Measurements from ENCODE around the gene SUMO2. TPM values are rescaled to one million over a fixed set of nuclear protein-coding genes. Genes with fewer than 3 reads are reported as not detected.

The SUMO2 gene
- total RNA-seq, 1 donor: 92.6 TPM

- Histone ChIP-seq H4K20me1 (ENCODE audit: insufficient read depth, low read length) (no peaks in the 10 kb centered on the region), H3K27ac (ENCODE audit: low read depth, low read length) (peak overlapping the region; percentile 93), H2AFZ (ENCODE audit: low read length) (peak overlapping the region; percentile 97), H3K36me3 (ENCODE audit: insufficient read depth, low read length) (peaks cover 21% of the 10 kb centered on the region), H3K4me1 (ENCODE audit: insufficient read depth, low read length) (peaks cover 6% of the 10 kb centered on the region), H3K4me2 (ENCODE audit: insufficient read depth, low read length) (peak overlapping the region; percentile 99), H3K9me3 (ENCODE audit: low read depth, low read length) (no peaks in the 10 kb centered on the region), H3K79me2 (ENCODE audit: insufficient read depth, low read length) (peaks cover 47% of the 10 kb centered on the region), H3K27me3 (ENCODE audit: insufficient read depth, low read length) (no peaks in the 10 kb centered on the region), H3K4me3 (ENCODE audit: insufficient read depth, low read length) (peak overlapping the region; percentile 88)
- no peak for TF ChIP-seq CTCF (IDR thresholded peaks at IDR 0.05; ENCODE audit: extremely low read depth, low read depth, low read length)
- DNase-seq (ENCODE audit: insufficient read length, low spot score, missing footprints): no peak
These were observed 23.0 kb upstream of the SUMO2 start for GRCh38 chr17:75205793-75206163.

- no peak for TF ChIP-seq CTCF (IDR thresholded peaks at IDR 0.05; ENCODE audit: extremely low read depth, low read depth, low read length)
- peak within 1 kb of the TSS; percentile 93 for H3K27ac ChIP-seq (ENCODE audit: low read depth, low read length)
- H4K20me1 ChIP-seq (ENCODE audit: insufficient read depth, low read length): no peaks in the 10 kb centered on the region
- H3K4me3 ChIP-seq (ENCODE audit: insufficient read depth, low read length): peak within 1 kb of the TSS; percentile 88
- H3K4me1 ChIP-seq (ENCODE audit: insufficient read depth, low read length): peaks cover 6% of the 10 kb centered on the region
- peak within 1 kb of the TSS; percentile 99 for H3K4me2 ChIP-seq (ENCODE audit: insufficient read depth, low read length)
- peaks cover 44% of the 10 kb centered on the region for H3K79me2 ChIP-seq (ENCODE audit: insufficient read depth, low read length)
- H3K9me3 ChIP-seq (ENCODE audit: low read depth, low read length): no peaks in the 10 kb centered on the region
- peak within 1 kb of the TSS; percentile 97 for H2AFZ ChIP-seq (ENCODE audit: low read length)
- no peaks in the 10 kb centered on the region for H3K27me3 ChIP-seq (ENCODE audit: insufficient read depth, low read length)
- peak; percentile 99 for DNase-seq (ENCODE audit: insufficient read length, low spot score, missing footprints)
- peaks cover 18% of the 10 kb centered on the region for H3K36me3 ChIP-seq (ENCODE audit: insufficient read depth, low read length)
These were observed 22.5 kb upstream of the SUMO2 start, which contains the start of gene NUP85 for GRCh38 chr17:75205037-75205792. Gene NUP85 (plus strand): TSS chr17:75205679. CDS start chr17:75205762, 83 bp downstream.

GRCh38 chr17:75199886-75200618 lies 17.3 kb upstream of the SUMO2 start:
- Histone ChIP-seq H3K79me2 (ENCODE audit: insufficient read depth, low read length) (no peaks in the 10 kb centered on the region), H3K4me3 (ENCODE audit: insufficient read depth, low read length) (no peak overlapping the region), H3K4me2 (ENCODE audit: insufficient read depth, low read length) (no peak overlapping the region), H3K27ac (ENCODE audit: low read depth, low read length) (no peak overlapping the region), H3K36me3 (ENCODE audit: insufficient read depth, low read length) (no peaks in the 10 kb centered on the region), H4K20me1 (ENCODE audit: insufficient read depth, low read length) (no peaks in the 10 kb centered on the region), H3K4me1 (ENCODE audit: insufficient read depth, low read length) (no peaks in the 10 kb centered on the region), H2AFZ (ENCODE audit: low read length) (no peak overlapping the region), H3K27me3 (ENCODE audit: insufficient read depth, low read length) (no peaks in the 10 kb centered on the region), H3K9me3 (ENCODE audit: low read depth, low read length) (no peaks in the 10 kb centered on the region)
- no peak for TF ChIP-seq CTCF (IDR thresholded peaks at IDR 0.05; ENCODE audit: extremely low read depth, low read depth, low read length)
- peak; percentile 13 for DNase-seq (ENCODE audit: insufficient read length, low spot score, missing footprints)

GRCh38 chr17:75194879-75195278 lies 12.1 kb upstream of the SUMO2 start:
- H3K4me2 ChIP-seq (ENCODE audit: insufficient read depth, low read length): peak overlapping the region; percentile 30
- no peak overlapping the region for H3K27ac ChIP-seq (ENCODE audit: low read depth, low read length)
- no peaks in the 10 kb centered on the region for H4K20me1 ChIP-seq (ENCODE audit: insufficient read depth, low read length)
- no peaks in the 10 kb centered on the region for H3K4me1 ChIP-seq (ENCODE audit: insufficient read depth, low read length)
- no peak overlapping the region for H3K4me3 ChIP-seq (ENCODE audit: insufficient read depth, low read length)
- no peaks in the 10 kb centered on the region for H3K9me3 ChIP-seq (ENCODE audit: low read depth, low read length)
- peak overlapping the region; percentile 54 for H2AFZ ChIP-seq (ENCODE audit: low read length)
- no peaks in the 10 kb centered on the region for H3K36me3 ChIP-seq (ENCODE audit: insufficient read depth, low read length)
- no peaks in the 10 kb centered on the region for H3K27me3 ChIP-seq (ENCODE audit: insufficient read depth, low read length)
- no peak for TF ChIP-seq CTCF (IDR thresholded peaks at IDR 0.05; ENCODE audit: extremely low read depth, low read depth, low read length)
- DNase-seq (ENCODE audit: insufficient read length, low spot score, missing footprints): peak; percentile 87
- no peaks in the 10 kb centered on the region for H3K79me2 ChIP-seq (ENCODE audit: insufficient read depth, low read length)
